GM12891 (cell line): ENCODE data around the gene IRS1.

Source experiments
- POLR2A ChIP-seq: IDR thresholded peaks from 2 replicates; pipeline ENCODE4 v1.6.1; 2011; ENCODE audit warnings: low read depth, low read length, control low read depth
- POLR2AphosphoS5 ChIP-seq: IDR thresholded peaks from 2 replicates; pipeline ENCODE4 v1.6.1; 2011; ENCODE audit warnings: low read depth, low read length, control low read depth
- POU2F2 ChIP-seq: IDR thresholded peaks from 2 replicates; pipeline ENCODE4 v1.6.1; 2011; ENCODE audit warnings: low read depth, mild to moderate bottlenecking, control low read depth, low read length, moderate library complexity
- SPI1 ChIP-seq: IDR thresholded peaks from 2 replicates; pipeline ENCODE4 v1.6.1; 2011; ENCODE audit warnings: low read depth, low read length, control low read depth

GRCh38 chr2:226790431-226790830 is 9.2 kb downstream of the IRS1 start:
- TF ChIP-seq POLR2A (no peak), POU2F2 (no peak), SPI1 (no peak), POLR2AphosphoS5 (no peak)
